Measurements from ENCODE around the gene RIOK2.
A peak's percentile ranks its signal among the peaks of the same experiment; 100 is the strongest.
"Not testable (repeated sequence)": the region's sequence is repeated elsewhere in the genome, so short reads cannot be mapped to it uniquely, and the experiment has no call there.

Gene RIOK2

DNA sequence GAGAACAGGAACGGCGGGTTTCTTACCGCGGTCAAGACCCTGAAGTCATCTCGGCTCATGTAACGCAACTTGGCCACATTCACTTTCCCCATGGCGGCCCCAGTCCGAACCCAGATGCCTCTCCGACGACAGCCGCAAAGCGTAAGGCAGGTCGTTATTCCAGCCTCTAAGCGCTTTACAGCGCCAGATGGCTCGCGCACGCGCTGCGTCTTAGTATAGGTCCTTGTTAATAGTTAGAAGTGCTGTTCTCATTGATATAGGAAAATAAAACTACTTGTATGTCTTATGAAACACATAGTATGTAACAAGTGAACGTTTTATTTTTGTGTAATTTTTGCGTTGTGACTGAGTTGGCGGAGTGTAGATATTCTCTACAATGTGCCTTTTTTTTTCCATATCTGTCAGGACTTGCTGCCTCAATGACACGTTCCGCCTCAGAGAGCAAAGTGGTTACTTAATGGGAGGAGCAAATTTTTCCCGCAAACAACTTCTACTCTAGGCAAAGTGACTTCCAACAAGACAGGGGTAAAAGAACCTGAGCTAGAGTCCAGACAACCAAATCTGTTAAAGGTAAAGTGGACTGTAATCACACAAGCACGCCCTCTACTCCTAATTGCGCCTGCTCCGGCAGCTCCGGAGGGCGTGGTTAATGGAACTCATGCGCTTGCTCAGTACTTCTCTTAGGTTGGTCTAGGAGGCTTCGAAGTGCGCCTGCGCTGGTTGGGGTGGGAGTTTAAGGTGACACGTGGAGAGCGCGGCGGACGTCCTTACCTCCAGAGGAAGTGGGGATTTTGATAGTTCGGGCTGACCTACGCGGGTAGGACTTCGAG, at the start of gene RIOK2:
Gene RIOK2, minus strand, starts transcription at position 148 of the 830 bp plus-strand sequence. Its CDS starts 56 bp downstream, at position 92.
- DNase-seq = peak; percentile 92

DNA sequence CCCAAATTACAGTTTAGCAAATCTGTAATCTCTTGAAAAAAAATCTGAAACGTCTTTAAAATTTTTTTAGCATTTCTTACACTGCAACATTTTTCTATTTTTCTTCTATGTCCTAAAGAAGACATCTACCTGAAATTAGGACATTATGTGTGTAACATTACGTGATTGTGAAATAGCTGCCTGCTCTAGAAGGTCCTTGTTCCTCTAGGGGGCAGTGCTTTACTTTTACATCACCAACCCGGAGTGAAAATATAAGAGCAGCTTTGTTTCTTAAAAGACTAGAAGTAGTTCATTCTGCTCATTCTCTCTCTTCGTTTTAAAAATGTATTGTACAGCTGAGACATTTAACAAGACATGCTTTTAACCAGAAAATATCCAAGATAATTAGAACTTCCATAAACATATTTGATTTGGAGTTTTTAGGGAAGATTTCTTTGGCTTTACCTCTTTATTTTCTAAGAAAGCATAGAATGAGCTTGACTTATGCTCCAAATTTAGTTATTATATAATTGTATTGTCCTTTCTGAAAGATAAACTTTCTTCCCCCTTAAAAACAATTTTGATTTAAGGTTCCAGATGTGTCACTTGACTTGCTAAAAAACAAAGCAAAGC, 48.1 kb upstream of the RIOK2 start:
- DNase-seq = no peak

DNA sequence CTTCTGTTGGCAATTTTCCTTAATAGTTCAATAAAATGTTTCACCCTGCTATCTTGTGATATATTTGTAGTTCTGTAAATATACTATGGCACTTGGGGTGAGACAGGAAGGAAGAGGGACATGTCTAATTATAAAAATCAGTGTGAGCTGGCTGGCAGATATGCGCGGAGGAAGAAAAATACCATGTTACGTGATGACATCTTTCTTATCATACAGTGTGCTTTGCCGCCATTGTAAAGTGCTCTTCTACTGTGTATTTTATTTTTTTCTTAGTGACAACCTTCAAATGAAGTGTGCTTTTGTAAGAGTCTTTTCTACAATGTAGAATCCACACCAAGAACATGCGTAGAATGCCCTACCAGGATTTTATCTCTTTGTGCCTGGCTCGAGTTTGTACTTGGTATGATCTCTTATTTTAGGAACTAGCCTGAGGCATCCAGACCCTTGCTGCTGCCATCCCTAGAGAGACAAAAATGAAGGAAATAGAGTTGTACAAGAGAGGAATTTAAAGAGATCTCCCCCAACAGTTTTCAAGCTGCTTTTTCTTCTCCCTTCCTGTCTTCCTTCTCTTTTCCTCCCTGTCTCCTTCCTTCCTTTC, 46.7 kb upstream of the RIOK2 start:
- no peak for DNase-seq

DNA sequence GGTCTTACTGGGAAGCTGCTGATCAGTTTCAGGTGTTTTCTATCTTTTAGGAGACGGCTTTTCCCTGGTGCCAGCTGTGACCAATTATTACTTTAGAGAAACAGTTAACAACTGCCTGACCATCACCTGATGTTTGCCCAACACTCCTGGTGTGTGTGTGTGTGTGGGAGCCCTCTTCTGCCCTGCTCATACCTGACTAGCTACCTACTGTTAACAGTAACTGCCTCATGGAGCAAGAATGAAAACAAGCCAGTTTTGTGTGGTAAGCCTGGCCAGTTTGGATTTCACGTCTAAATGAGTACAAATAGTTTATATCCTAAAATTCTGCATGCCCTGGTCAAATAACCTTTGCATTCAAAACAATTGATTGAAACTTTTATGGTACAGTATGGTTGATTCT, 46.1 kb upstream of the RIOK2 start:
- no peak for DNase-seq

DNA sequence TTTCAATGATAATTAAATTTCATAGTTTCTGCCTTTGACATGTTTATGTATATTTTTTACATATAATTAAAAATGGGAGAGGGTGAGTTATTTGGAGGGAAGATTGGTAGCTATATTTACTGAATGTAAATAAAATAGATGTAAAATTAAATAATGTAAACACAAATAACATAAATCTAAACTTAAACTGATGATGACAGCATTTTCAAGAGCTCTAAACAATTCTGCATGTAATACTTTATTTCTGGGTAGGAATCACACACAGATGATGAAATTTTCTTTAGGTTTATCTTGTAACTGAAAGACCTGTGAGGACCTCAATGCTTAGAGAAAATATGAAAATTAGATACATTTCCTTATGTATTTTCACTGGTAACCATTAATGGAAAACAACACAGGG, 42.2 kb upstream of the RIOK2 start:
- no peak for DNase-seq

DNA sequence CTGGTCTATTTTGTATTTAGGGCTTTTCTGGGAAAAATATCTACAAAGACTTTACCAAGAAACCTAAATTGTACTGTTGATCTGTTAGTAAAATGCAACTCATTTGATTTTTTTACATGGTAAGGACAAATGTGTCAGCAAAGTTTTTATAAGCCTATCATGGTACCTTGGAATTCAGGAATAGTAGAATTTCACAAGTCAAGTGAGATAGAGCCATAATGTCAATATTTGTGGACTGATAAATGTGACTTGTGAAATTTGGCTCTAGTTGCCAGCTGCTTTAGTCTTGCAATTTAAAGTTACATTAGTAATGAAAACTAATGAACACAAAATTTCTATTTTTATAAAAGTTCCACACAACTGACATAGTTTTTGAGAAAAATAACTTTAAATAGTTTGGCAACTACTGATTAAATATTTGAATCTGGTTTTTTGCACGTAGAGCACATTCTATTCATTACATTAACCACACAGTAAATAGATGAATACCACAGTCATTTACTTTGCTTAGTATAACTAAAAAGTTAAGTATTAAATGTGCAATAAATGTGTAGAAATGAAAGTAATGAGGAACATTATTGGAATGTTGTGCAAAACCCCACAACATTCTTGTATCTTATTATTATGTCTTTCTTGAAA, 41.2 kb upstream of the RIOK2 start:
- no peak for DNase-seq

DNA sequence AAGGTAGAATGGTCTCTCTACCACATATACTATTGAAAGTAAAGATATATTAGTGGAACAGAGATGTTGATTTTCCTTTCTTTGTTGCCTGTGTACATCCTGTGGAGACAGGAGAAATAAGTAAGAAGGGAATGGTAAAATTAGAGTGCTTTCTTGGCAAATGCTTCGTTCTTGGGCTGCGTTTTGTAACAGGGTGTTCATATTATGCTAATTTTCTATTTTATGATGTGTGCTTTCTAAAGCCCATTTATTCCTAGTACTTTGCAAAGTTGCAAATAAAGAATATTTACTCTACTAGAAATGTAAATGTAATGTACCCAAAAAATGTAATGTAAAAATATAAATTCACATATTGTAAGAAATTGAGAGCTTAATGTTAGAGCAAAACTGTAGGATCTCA, 40.5 kb upstream of the RIOK2 start:
- DNase-seq = no peak

DNA sequence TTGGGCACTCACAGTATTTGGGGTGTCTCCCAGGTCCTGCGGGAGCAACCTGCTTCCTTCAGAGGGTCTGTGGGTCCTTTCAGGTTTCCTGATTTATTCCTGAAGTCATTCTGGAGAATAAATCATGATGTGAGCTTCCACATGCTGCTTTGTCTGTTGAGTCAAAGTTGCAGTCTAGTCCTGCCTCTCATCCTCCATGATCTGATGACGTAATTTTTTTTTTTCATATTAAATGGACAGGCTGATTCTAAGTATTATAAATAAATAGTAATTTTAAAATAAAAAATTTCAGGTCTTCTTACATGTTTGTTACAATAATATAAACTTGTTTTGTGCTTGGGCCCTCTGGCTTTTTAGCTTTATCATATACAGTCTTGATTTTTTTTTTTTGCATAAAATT, 26.3 kb upstream of the RIOK2 start:
- DNase-seq = no peak

DNA sequence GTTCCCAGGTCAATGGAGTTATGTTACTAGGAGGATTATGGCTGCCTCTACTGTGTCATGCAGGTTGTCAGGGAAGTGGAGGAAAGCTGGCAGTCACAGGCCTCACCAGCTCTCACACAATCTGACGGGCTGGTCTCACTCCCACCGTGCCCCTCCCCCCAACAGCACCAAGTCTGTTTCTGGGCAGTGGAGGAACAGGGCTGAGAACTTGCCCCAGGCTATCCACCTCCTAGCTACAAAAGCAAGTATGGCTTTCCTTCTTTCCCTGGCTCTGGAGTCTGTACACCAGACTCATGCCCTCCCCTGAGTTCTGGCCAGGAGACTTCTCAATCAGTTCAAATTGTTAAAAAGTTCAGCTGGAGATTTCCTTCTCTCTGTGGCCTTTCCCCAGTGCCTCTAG, 25.7 kb upstream of the RIOK2 start:
- DNase-seq = no peak

DNA sequence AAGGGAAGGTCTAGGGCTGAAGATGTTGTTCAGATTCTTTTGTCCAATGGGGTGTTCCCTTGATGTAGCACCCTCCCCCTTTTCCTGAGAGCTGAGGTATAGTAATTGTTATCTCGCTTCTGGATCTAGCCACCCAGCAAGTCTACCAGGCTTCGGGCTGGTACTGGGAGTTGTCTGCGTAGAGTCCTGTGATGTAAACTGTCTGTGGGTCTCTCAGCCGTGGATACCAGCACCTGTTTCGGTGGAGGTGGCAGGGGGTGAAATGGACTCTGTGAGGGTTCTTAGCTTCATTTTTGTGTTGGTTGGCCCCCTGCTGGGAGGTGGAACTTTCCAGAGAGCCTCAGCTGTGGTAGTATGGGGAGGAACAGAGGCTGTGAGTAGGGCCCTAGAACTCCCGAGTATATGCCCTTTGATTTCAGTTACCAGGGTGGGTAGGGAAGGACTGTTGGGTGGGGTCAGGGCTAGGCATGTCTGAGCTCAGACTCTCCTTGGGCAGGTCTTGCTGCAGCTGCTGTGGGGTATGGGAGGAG, 25.2 kb upstream of the RIOK2 start:
- no peak for DNase-seq

DNA sequence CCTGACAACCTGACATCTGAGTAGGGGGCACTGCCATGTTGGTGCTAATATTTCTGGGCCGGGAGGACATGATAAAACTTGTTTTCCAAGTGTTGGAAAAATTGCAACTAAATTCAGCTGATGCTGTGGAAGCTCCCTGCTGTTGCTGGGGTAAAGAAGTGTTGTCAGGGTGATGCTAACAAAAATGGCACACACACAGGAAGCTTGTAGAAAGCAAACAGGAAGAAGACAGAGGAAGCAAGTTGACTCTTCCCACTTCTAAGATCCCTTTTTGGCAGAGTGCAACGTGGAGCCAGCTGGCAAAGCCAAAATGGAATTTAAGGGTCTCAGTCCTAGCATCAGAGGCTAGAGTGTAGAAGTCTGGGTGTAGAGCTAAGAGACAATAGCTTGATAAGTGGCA, 11.3 kb upstream of the RIOK2 start:
- no peak for DNase-seq

DNA sequence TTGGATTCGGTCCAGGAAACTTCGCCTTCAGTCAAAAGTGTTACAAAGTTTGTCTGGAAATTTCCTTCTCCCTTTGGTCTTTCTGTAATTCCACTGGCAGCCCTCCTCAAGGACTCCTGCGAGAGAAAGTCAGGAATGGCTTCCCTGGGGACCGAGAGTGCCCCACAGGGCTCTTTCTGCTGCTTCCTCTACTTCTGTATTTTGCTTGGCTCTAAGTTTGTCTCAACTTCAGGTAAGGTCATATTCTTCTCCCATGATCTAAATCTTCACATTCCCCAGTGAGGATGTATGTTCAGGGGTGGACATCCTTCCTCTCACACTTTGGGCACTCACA, 10.3 kb upstream of the RIOK2 start:
- DNase-seq = no peak

DNA sequence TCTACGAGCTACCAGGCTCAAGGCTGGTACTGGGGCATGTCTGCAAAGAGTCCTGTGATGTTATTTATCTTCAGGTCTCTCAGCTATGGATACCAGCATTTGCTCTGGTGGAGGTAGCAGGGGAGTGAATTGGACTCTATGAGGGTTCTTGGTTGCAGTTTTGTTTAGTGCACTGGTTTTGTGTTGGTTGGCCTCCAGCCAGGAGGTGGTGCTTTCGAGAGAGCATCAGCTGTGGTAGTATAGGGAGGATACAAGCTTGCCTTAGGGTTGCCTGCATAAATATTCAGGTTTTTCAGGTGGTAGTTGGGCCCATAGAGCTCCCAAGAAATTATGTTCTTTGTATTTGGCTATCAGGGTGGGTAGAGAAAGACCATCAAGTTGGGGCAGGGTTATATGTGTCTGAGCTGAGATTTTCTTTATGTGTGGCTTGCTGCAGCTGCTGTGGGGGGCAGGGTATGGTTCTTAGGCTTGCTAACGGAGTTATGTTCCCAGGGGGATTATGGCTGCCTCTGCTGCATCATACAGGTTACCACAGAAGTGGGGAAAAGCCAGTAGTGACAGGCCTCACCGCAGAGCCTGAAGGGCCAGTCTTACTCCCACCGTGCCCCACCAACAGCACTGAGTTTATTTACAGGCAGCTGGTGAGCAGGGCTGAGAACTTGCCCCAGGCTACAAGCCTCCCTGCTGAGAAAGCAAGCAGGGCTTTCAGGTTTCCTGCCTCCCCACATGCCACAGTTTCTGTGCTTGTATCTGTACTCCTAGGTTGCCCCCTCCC, 9.7 kb upstream of the RIOK2 start:
- no peak for DNase-seq

DNA sequence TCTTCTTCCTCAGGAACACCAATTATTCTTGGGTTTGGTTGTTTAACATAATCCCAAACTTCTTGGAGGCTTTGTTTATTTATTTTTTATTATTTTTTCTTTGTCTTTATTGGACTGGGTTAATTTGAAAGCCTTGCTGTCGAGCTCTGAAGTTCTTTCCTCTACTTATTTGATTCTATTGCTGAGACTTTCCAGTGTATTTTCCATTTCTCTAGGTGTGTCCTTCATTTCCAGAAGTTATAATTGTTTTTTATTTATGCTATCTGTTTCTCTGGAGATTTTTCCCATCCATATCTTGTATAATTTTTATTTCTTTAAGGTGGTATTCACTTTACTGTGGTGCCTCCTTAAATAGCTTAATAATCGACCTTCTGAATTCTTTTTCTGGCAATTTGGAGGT, 8.8 kb upstream of the RIOK2 start:
- no peak for DNase-seq

DNA sequence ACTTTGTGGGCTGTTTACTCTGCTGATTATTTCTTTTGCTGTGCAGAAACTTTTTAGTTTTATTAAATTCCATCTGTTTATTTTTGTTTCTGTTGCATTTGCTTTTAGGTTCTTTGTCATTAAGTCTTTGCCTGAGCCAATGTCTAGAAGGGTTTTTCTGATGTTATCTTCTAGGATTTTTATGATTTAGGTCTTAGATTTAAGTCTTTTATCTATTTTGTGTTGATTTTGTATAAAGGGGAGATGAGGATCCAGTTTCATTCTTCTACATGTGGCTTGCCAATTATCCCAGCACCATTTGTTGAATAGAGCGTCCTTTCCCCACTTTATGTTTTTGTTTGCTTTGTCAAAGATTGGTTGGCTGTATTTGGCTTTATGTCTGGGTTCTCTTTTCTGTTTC, 6.5 kb upstream of the RIOK2 start:
- DNase-seq = not testable (repeated sequence)

DNA sequence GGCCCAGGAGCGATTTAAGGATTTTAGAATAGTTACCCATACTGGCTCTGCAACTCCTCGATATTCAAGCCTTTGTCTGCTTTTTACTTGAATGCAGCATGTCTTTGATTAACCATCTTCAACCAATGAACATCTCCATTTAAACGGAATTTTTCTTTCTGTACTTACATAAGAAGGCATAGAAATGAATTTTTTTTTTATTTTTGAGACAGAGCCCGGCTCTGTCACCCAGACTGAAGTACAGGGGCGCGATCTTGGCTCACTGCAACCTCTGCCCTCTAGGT, 825 bp upstream of the RIOK2 start:
- no peak for DNase-seq

DNA sequence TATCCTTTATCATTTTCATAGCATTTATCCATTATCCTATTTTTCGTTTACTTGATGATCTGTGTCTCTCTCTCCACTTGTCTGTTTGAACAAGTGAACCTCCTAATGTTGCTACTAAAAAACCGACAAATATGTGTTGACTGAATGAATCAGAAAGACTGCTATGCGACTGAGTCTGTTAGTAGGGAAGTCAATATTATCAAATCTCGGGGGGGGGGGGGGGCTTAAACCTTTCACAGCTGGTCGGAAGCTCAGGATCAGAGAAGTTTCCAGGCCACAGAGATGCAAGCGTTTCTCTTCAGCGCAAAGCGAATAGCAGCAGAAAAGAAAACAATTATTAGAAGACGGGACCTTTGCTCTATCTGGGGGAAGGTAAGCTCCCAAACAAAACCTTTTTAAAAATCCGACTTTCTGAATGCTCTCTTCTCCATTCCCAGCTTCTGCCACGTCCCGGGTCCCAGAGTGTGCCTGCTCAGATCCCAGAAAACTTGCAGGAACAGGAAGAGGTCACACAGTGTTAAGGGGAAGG, 412 bp downstream of the RIOK2 start:
- no peak for DNase-seq

DNA sequence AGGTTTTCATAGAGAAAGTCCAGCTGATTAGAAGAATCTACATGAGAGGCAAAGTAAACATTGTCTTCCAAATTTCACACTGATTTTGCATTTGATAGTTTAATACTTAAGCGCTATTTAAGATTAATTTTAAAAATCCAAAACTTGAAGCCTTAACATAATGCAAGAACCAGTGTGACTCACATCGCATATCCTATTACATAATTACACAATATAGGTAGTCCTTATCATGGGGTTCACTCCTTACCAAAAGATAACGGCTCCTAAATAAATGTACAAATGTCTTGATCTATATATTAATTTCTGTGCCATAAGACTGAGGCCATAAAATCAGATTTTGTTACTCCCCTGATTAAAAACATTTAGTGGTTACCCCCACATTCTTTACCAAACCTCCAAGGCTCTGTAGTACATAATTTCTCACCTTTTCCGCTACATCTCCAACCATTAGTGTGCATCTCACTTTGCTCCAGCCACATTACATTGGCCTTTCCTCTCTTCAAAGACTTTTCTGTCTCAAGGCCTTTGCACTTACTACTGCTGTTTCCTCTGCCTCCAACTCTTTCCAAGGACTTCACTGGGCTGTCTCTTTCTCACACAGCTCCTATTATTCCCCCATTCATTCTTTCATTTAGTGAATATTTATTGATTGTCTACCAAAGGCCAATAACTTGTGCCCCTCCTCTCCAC, 1.0 kb downstream of the RIOK2 start:
- DNase-seq = no peak

DNA sequence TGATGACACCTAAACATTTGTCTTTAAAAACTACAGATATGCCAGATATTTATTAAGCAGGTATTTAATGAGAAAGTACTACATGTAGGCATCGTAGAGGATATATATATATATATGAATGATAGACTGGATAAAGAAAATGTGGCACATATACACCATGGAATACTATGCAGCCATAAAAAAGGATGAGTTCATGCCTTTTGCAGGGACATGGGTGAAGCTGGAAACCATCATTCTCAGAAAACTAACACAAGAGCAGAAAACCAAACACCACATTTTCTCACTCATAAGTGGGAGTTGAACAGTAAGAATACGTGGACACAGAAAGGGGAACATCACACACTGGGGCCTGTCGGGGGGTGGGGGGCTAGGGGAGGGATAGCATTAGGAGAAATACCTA, 3.6 kb downstream of the RIOK2 start:
- not testable (repeated sequence) for DNase-seq

DNA sequence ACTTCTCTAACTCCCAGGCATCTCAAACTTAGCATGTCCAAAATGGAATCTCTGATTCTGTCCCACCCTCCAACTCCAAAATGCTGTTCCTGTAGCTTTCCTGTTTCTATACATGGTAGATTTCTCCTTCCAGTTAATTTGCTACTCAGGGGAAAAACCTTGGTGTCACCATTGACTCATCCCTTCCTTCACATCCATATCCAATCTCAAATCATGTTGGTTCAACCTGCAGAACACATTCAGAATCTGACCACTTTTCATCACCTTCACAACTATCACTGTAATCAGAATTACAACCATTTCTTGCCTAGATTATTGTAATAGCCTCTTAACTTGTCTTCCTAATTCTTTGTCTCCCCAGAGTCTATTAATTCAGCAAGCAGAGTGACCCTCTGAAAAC, 10.8 kb downstream of the RIOK2 start:
- no peak for DNase-seq

DNA sequence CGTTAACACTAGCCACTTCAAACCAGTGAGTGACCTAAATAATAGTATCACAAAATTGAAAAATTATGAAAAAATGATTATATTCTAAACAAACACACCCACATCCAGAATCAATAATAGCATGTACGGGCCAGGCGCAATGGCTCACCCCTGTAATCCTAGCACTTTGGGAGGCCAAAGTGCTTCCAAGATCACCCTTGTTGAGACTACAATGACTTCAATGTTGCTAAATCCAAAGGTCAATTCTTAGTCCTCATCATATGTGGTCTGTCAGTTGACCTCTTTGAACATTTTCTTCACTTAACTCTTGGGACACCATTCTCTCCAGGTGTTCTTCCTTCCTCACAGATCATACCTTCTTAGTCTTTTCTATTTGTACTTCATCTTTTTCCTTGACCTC, 11.3 kb downstream of the RIOK2 start:
- no peak for DNase-seq

DNA sequence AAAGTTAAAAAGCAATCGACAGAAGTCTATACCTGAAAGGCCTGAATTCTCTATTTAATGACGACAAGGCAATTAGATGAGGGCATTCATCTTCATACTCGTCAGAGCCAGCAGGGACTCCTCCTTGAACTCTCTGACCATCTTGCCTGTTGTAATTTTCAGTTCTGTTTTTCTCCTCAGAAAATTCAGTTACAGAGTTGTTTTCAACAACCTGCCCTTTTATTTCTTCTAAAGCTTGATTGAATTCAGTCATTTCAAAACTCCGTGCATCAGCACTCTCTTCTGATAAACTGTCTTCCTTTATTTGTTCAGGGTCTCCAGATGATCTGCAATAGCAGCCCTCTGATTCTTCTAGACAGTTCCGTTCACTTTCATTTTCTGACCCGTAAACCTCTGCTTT, 15.6 kb downstream of the RIOK2 start:
- DNase-seq = no peak

Data from stimulated activated CD4-positive, alpha-beta T cell treated with anti-CD3 and anti-CD28 coated beads, Interleukin-12 subunit alpha, Interleukin-12 subunit beta, amount 100 ng/mL, for 4 hours (primary cell).